Caco-2 (cell line): ENCODE results near the gene RBFOX1. TPM values are rescaled to one million over a fixed set of nuclear protein-coding genes. Genes with fewer than 3 reads are reported as not detected.

Source experiments
- BruUV-seq: library from RNA; stranded (reverse); fragments of 400-500 nt; replicated peaks from 2 replicates; lab custom pipeline; 2021; lab: Mats Ljungman, UMichigan
- CTCF ChIA-PET: fragments of 300-600 bp; sonication (Branson Sonifier 250); formaldehyde crosslinking; loops from one replicate; lab custom pipeline; 2022; ENCODE audit warnings: antibody characterized with exemption; lab: Charles Lee
- POLR2A ChIA-PET: fragments of 300-600 bp; sonication (Branson Sonifier 250); formaldehyde crosslinking; loops from one replicate; lab custom pipeline; 2022; ENCODE audit warnings: antibody characterized with exemption; lab: Charles Lee
- DNase-seq, 2 experiments: peaks; one replicate each; pipeline versions ENCODE4 v3.0.0 to v3.0.0-alpha.2; 2020 to 2022
- H3K27me3 ChIP-seq: replicated peaks from 2 replicates; pipeline ENCODE4 v1.6.0; 2011; ENCODE audit warnings: low read length; ENCODE audit not compliant: control insufficient read depth, insufficient read depth
- H3K36me3 ChIP-seq: 2 replicates; pipeline ENCODE4 v1.5.1; 2011; ENCODE audit warnings: low read length; ENCODE audit not compliant: control insufficient read depth, insufficient read depth
- H3K4me1 ChIP-seq: fragments of 250-450 bp; sonication (Bioruptor Pico); 2 replicates; pipeline ENCODE4 v1.5.1; 2020; ENCODE audit warnings: mild to moderate bottlenecking
- H3K4me3 ChIP-seq: 2 replicates; pipeline ENCODE4 v1.5.1; 2011; ENCODE audit warnings: low read depth, mild to moderate bottlenecking, control low read depth, low read length
- H3K9me3 ChIP-seq: fragments of 250-450 bp; sonication (Bioruptor Pico); 2 replicates; pipeline ENCODE4 v1.5.1; 2020; ENCODE audit warnings: mild to moderate bottlenecking, moderate library complexity
- H3K27ac Mint-ChIP-seq: one replicate; pipeline ENCODE4 v1.8.0; 2022; ENCODE audit warnings: mixed read lengths; ENCODE audit not compliant: unreplicated experiment
- H3K27me3 Mint-ChIP-seq: one replicate; pipeline ENCODE4 v1.8.0; 2022; ENCODE audit warnings: mixed read lengths; ENCODE audit not compliant: insufficient read depth, unreplicated experiment
- H3K36me3 Mint-ChIP-seq: one replicate; pipeline ENCODE4 v1.8.0; 2022; ENCODE audit warnings: mild to moderate bottlenecking, mixed read lengths; ENCODE audit not compliant: insufficient read depth, unreplicated experiment
- H3K4me1 Mint-ChIP-seq: one replicate; pipeline ENCODE4 v1.8.0; 2022; ENCODE audit warnings: low read depth, mixed read lengths; ENCODE audit not compliant: unreplicated experiment
- H3K4me3 Mint-ChIP-seq: one replicate; pipeline ENCODE4 v1.8.0; 2022; ENCODE audit warnings: mild to moderate bottlenecking, moderate library complexity, mixed read lengths; ENCODE audit not compliant: unreplicated experiment
- H3K9me3 Mint-ChIP-seq: one replicate; pipeline ENCODE4 v1.8.0; 2022; ENCODE audit warnings: mixed read lengths; ENCODE audit not compliant: unreplicated experiment
- intact Hi-C: fragments of 100-400 bp; cut with micrococcal nuclease; formaldehyde crosslinking; loops from one replicate; pipeline ENCODE4 v1.10.0; 2022; ENCODE audit not compliant: unreplicated experiment
- total RNA-seq: library from RNA; stranded (reverse); gene quantifications from 2 replicates; pipeline ENCODE4 v1.2.3, GENCODE V29; 2022
- TF ChIP-seq, protein P1 (sequence below), 2 experiments: fragments of 200-600 bp in 1 of 2; IDR thresholded peaks; 1 replicate in 1 of 2; 2 replicates in 1 of 2; pipeline versions ENCODE4 v1.5.1 to v1.8.0; 2011 to 2022; ENCODE audit warnings: antibody characterized with exemption in 1 of 2, control low read depth in 1 of 2, inconsistent platforms in 1 of 2, low read depth in 1 of 2, low read length in 1 of 2, mild to moderate bottlenecking in 1 of 2, moderate library complexity in 1 of 2; ENCODE audit not compliant: insufficient read depth in 1 of 2, severe bottlenecking in 1 of 2, unreplicated experiment in 1 of 2

The RBFOX1 gene
- total RNA-seq, 1 experiment from 2014 or later: 0.91 TPM

DNA sequence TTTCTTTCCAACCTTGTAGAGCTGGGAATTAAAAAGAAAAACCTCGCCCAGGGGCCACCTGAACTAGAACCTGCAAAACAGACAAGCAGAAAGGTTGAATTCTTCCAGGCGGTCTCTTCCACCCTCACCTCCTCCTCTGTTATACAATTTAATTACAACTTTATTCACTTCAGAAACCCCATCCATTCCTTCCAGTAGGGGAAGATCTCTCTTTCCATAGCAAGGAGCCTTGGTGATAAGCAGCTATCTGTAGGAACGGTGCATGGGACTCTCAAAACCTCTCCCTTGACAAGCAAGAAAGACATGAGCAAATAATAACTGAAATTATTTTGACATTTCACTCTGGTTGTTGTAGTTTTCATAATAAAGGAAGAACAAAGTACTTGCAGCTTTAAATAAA is 176.0 kb downstream of the RBFOX1 start:
- intact Hi-C loops: no loop called here
- Histone ChIP-seq H3K9me3 (no peaks in the 10 kb centered on the region), H3K27me3 (no peaks in the 10 kb centered on the region), H3K4me1 (no peaks in the 10 kb centered on the region), H3K4me3 (no peak overlapping the region), H3K36me3 (no peaks in the 10 kb centered on the region)
- Mint-ChIP-seq H3K9me3 (no peaks in the 10 kb centered on the region), H3K36me3 (no peaks in the 10 kb centered on the region), H3K27ac (no peak overlapping the region), H3K4me3 (no peak overlapping the region), H3K4me1 (no peaks in the 10 kb centered on the region), H3K27me3 (peaks cover 11% of the 10 kb centered on the region)
- no TSS peak for BruUV-seq
- ChIA-PET POLR2A (no interaction called here), CTCF (no interaction called here)
- DNase-seq: no peak
- TF ChIP-seq, protein P1, sequence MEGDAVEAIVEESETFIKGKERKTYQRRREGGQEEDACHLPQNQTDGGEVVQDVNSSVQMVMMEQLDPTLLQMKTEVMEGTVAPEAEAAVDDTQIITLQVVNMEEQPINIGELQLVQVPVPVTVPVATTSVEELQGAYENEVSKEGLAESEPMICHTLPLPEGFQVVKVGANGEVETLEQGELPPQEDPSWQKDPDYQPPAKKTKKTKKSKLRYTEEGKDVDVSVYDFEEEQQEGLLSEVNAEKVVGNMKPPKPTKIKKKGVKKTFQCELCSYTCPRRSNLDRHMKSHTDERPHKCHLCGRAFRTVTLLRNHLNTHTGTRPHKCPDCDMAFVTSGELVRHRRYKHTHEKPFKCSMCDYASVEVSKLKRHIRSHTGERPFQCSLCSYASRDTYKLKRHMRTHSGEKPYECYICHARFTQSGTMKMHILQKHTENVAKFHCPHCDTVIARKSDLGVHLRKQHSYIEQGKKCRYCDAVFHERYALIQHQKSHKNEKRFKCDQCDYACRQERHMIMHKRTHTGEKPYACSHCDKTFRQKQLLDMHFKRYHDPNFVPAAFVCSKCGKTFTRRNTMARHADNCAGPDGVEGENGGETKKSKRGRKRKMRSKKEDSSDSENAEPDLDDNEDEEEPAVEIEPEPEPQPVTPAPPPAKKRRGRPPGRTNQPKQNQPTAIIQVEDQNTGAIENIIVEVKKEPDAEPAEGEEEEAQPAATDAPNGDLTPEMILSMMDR (IDR thresholded peaks at IDR 0.05; ENCODE audit: insufficient read depth in 1 of 2, low read depth in 1 of 2, low read length in 1 of 2, severe bottlenecking in 1 of 2, unreplicated experiment in 1 of 2): no peak

DNA sequence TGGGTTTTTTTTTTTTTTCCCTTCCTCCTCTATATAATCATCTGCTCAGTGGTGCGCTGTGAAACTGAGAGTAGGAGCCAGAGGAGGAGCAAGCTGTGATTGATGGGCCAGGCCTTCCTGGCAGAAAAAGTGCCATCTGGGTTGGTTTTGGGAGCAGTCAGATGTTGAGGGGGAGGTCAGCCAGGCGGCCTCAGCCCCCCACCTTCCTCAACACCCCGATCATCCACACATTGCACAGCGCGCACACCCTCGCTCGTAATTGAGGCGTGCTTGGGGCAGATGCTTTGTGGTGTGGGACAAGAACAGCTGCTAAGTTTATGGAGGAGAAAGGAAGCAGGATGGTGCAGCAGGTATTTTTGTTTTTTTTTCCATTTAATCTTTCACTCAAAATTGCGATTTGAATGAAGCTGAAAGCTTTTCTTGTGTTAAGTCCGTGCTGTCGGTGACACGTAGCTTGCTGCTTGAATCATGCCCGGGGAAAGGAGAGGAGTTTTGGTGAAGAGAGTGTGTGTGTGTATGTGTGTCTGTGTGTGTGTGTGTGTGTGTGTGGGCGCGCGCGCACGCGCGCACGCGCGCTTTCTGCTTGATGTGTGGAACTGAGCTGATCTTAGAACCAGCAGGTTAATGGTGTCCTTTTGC is 177.4 kb downstream of the RBFOX1 start:
- intact Hi-C loops: no loop called here
- BruUV-seq: no TSS peak
- Mint-ChIP-seq H3K27me3 (peaks cover 11% of the 10 kb centered on the region), H3K9me3 (no peaks in the 10 kb centered on the region), H3K27ac (no peak overlapping the region), H3K4me1 (no peaks in the 10 kb centered on the region), H3K4me3 (no peak overlapping the region), H3K36me3 (no peaks in the 10 kb centered on the region)
- H3K36me3 ChIP-seq: no peaks in the 10 kb centered on the region
- no peak overlapping the region for H3K4me3 ChIP-seq
- H3K9me3 ChIP-seq: no peaks in the 10 kb centered on the region
- ChIA-PET POLR2A (no interaction called here), CTCF (no interaction called here)
- DNase-seq: no peak
- no peaks in the 10 kb centered on the region for H3K4me1 ChIP-seq
- H3K27me3 ChIP-seq: no peaks in the 10 kb centered on the region
- TF ChIP-seq, protein P1 (IDR thresholded peaks at IDR 0.05; ENCODE audit: insufficient read depth in 1 of 2, low read depth in 1 of 2, low read length in 1 of 2, severe bottlenecking in 1 of 2, unreplicated experiment in 1 of 2): no peak

DNA sequence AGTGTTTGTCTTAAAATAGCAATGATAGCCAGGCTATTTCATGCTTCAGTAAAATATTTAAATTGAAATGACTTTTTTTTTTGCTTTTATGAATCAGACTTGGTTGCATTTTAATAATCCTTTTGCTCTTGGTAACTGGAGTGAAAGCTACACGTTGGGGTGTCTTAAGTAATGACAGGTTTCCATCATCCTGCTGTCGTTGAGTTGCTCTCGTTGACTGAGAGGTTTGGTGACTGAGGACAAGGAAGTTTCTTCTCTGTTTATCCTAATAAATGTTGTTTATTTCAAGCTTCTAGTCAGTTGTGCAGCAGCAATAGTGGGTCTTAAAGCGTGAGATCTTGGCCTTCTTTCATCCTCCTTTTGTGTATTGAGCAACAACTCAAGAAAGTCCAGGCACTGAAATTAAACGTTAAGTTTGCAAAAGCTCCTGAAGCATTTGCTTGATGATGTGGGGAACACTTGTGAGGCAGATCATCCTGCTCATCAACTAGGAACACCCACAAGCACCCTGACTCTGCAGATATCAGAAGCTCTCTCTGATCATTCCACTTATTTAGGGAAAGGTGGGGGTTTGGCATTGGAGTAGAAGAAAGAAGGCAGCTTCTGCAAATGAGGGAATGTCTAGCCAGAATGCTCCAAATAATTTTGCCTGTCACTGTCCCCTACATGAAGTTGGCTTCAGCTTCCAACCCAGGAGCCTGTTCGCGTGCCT is 179.1 kb downstream of the RBFOX1 start:
- ChIA-PET POLR2A (no interaction called here), CTCF (no interaction called here)
- no peaks in the 10 kb centered on the region for H3K4me1 ChIP-seq
- Mint-ChIP-seq H3K36me3 (no peaks in the 10 kb centered on the region), H3K4me1 (no peaks in the 10 kb centered on the region), H3K27ac (no peak overlapping the region), H3K27me3 (peaks cover 11% of the 10 kb centered on the region), H3K4me3 (no peak overlapping the region), H3K9me3 (no peaks in the 10 kb centered on the region)
- no peak overlapping the region for H3K4me3 ChIP-seq
- intact Hi-C loops: no loop called here
- no TSS peak for BruUV-seq
- H3K9me3 ChIP-seq: no peaks in the 10 kb centered on the region
- TF ChIP-seq, protein P1 (IDR thresholded peaks at IDR 0.05; ENCODE audit: insufficient read depth in 1 of 2, low read depth in 1 of 2, low read length in 1 of 2, severe bottlenecking in 1 of 2, unreplicated experiment in 1 of 2): no peak
- DNase-seq: no peak
- H3K36me3 ChIP-seq: no peaks in the 10 kb centered on the region
- no peaks in the 10 kb centered on the region for H3K27me3 ChIP-seq
